ENCODE data around the gene CBX5. TPM values are rescaled to one million over a fixed set of nuclear protein-coding genes. Genes with fewer than 3 reads are reported as not detected.
"Not testable (repeated sequence)": the region's sequence is repeated elsewhere in the genome, so short reads cannot be mapped to it uniquely, and the experiment has no call there.

CBX5 gene
- total RNA-seq, 1 donor from 2014 or later = 52.3 TPM

DNA sequence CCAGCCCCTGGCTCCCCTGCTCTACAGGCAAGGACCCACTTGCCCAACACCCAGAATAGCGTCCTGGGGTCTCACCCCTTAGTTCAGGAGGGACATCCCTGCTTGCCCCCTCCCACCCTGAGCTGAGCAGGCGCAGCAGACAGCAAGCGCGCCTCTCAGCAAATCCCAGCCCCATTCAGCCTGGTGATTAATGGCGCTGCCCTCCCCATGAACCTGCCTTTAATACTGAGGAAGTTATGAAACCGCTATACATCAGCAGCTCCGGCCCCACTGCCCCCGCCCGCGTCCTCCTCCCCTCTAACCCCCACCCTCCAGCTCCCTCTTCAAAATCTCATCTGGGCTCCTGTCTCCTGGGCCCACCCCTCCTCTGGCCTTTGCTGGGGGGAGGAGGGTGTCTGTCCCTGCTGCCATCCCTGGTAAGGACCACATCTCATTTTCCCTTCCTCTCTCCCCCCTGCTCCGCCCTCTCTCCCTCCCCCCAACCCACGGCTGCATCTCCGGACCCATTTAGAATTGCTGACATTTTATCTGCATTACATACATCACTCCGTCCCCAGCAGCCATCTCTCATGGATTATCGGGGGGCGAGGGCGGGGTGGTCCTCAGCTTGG lies 84.1 kb downstream of the CBX5 start:
- Histone ChIP-seq H3K27me3 (peaks cover 65% of the 10 kb centered on the region), H3K4me3 (no peak overlapping the region), H3K27ac (no peak overlapping the region), H3K36me3 (no peaks in the 10 kb centered on the region), H3K9me3 (no peaks in the 10 kb centered on the region), H3K4me1 (no peaks in the 10 kb centered on the region)
- DNase-seq = no peak
- TF ChIP-seq, protein P1, sequence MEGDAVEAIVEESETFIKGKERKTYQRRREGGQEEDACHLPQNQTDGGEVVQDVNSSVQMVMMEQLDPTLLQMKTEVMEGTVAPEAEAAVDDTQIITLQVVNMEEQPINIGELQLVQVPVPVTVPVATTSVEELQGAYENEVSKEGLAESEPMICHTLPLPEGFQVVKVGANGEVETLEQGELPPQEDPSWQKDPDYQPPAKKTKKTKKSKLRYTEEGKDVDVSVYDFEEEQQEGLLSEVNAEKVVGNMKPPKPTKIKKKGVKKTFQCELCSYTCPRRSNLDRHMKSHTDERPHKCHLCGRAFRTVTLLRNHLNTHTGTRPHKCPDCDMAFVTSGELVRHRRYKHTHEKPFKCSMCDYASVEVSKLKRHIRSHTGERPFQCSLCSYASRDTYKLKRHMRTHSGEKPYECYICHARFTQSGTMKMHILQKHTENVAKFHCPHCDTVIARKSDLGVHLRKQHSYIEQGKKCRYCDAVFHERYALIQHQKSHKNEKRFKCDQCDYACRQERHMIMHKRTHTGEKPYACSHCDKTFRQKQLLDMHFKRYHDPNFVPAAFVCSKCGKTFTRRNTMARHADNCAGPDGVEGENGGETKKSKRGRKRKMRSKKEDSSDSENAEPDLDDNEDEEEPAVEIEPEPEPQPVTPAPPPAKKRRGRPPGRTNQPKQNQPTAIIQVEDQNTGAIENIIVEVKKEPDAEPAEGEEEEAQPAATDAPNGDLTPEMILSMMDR (IDR thresholded peaks at IDR 0.05) = no peak
- ATAC-seq = peak; percentile 70
- intact Hi-C loops (cut with DNase I) = loop anchor here (5.0 kb wide), 1 partner anchor 189 kb away; the partner anchor contains the start of gene HOXC8

DNA sequence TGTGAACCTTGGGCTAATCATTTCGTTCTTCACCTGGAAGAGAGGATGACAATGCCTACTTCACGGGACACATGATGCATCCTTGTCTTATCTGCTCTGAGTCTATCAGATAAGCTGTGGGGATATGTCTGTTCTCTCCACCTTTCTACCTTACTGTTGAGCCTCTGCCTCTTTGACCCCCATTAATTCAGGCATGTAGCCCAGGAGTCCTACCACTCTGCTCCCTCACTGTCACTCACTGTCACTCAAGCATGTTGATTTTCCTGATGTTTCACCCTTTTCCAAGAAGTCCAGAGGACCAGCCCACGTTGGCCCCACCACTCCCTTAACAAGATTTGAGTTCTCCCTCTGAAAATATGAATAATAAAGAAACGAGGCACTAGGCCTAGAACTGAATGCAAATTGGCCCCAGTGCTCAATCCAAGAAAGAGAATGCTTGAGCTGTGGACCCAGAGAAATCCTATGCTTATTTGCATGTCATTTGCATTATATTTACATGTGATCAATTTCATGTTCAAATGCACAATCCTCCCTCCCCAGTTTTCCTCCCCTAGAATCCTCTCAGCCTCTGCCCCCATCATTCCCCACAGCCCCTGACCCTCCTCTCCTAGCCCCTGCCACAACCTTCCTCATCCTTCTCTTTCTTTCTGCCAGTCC lies 84.7 kb downstream of the CBX5 start:
- TF ChIP-seq, protein P1 (IDR thresholded peaks at IDR 0.05) = no peak
- intact Hi-C loops (cut with DNase I) = loop anchor here (5.0 kb wide), 1 partner anchor 188 kb away; the partner anchor contains the start of gene HOXC8
- no peaks in the 10 kb centered on the region for H3K36me3 ChIP-seq
- no peak overlapping the region for H3K27ac ChIP-seq
- H3K27me3 ChIP-seq = peaks cover 59% of the 10 kb centered on the region
- ATAC-seq (no peak), DNase-seq (no peak)
- H3K4me1 ChIP-seq = no peaks in the 10 kb centered on the region
- no peak overlapping the region for H3K4me3 ChIP-seq
- no peaks in the 10 kb centered on the region for H3K9me3 ChIP-seq

DNA sequence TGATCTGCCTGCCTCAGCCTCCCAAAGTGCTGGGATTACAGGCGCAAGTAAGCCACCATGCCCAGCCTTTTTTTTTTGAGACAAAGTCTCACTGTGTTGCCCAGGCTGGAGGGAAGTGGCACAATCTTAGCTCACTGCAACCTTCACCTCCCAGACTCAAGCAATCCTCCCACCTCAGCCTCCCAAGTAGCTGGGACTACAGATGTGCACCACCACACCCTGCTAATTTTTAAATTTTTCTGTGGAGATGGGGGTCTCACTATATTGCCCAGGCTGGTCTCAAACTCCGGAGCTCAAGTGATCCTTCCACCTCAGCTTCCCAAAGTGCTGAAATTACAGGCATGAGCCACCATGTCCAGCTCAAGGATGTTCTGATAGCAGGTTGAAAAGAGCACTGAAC lies 85.3 kb downstream of the CBX5 start:
- not testable (repeated sequence) for H3K36me3 ChIP-seq, H3K27ac ChIP-seq, ATAC-seq, DNase-seq, H3K4me1 ChIP-seq, H3K4me3 ChIP-seq, H3K9me3 ChIP-seq
- peaks cover 54% of the 10 kb centered on the region for H3K27me3 ChIP-seq
- intact Hi-C loops (cut with DNase I) = loop anchor here (5.0 kb wide), 1 partner anchor 187 kb away; the partner anchor contains the start of gene HOXC8

DNA sequence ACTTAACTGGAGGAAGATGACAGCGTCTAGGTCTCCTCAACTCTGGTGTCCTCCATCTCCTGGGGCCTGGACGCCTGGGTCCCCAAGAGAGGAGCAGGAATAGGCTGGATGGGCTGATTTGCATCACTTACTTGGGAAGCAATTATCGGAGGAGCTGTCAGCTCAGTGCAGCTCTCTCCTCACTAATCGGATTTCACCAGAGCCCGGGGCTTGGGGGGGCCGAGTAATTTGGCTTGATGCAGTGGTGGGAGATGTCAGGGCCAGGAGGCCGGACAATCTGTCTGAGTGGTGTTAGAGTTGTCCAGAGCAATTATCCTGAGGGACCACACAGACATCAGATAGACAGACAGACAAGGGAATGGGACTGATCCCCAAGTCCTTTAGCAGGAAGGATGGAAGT lies 86.5 kb downstream of the CBX5 start:
- no peaks in the 10 kb centered on the region for H3K9me3 ChIP-seq
- no peak for DNase-seq
- peaks cover 44% of the 10 kb centered on the region for H3K27me3 ChIP-seq
- no peak overlapping the region for H3K27ac ChIP-seq
- TF ChIP-seq, protein P1 (IDR thresholded peaks at IDR 0.05) = no peak
- no peaks in the 10 kb centered on the region for H3K4me1 ChIP-seq
- ATAC-seq = no peak
- no peak overlapping the region for H3K4me3 ChIP-seq
- H3K36me3 ChIP-seq = no peaks in the 10 kb centered on the region
- intact Hi-C loops (cut with DNase I) = no loop called here

DNA sequence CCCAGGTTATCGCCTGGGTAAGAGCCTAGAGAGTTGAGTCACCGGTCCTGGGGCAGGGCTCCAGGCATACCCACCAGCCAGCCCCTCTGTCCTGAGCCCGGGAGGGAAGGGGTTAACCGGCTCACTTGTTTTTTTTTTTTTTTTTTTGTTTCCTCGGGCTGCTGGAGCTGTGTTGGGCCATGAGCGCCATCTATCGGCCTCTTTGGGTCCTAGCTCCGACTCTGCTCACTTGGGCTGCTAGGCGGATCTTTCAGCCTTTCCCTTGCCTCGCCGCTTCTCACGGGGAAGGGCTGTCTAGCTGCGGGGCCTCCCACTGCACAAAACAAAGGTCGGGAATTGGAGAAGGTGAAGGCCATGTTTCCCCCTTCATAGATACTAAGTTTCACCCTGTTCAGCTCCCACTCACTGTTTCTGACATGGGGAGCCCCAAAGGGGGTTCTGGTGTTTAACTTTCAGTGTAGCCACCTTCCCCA lies 88.3 kb downstream of the CBX5 start:
- no peak overlapping the region for H3K27ac ChIP-seq
- intact Hi-C loops (cut with DNase I) = no loop called here
- peaks cover 30% of the 10 kb centered on the region for H3K27me3 ChIP-seq
- TF ChIP-seq, protein P1 (IDR thresholded peaks at IDR 0.05) = peak; percentile 74
- H3K4me3 ChIP-seq = no peak overlapping the region
- no peaks in the 10 kb centered on the region for H3K36me3 ChIP-seq
- no peaks in the 10 kb centered on the region for H3K9me3 ChIP-seq
- H3K4me1 ChIP-seq = peaks cover 7% of the 10 kb centered on the region
- ATAC-seq (peak; percentile 80), DNase-seq (peak; percentile 85)

DNA sequence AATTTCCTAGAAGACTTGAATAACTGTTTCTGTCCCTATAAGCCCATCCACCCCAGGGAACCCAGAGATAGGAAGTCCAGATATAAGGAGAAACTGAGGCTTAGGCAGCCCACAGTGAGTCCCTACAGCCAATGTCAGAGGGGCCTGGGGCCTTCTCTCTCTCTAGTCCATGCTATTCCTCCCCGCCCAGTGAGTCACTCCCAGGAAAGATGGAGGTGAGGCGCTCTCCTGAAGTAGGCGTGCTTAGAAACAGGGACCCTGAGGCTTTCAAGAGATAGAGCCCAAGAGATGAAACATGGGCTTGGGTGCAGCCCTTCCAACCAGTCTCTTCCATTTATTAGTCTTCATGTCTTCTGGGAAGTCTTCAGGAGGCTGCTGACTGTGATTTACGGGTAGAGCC lies 88.8 kb downstream of the CBX5 start:
- H3K27ac ChIP-seq = no peak overlapping the region
- DNase-seq (no peak), ATAC-seq (no peak)
- H3K9me3 ChIP-seq = no peaks in the 10 kb centered on the region
- no peak overlapping the region for H3K4me3 ChIP-seq
- peaks cover 7% of the 10 kb centered on the region for H3K4me1 ChIP-seq
- intact Hi-C loops (cut with DNase I) = no loop called here
- H3K36me3 ChIP-seq = no peaks in the 10 kb centered on the region
- TF ChIP-seq, protein P1 (IDR thresholded peaks at IDR 0.05) = no peak
- H3K27me3 ChIP-seq = peaks cover 25% of the 10 kb centered on the region
